Testis (tissue), 3 donors: ENCODE data around the gene SLC9A4. TPM values are rescaled to one million over a fixed set of nuclear protein-coding genes. Genes with fewer than 3 reads are reported as not detected.

Source experiments
- DNase-seq: peaks from one replicate; pipeline ENCODE4 v3.0.0-alpha.2; 2019
- H3K27ac ChIP-seq, 2 donors: fragments of 200-600 bp; sonication (generic); one replicate each; pipeline ENCODE4 v1.5.1; 2019
- H3K27me3 ChIP-seq: fragments of 200-600 bp; sonication (generic); one replicate; pipeline ENCODE4 v1.5.1; 2019
- H3K36me3 ChIP-seq: fragments of 200-600 bp; sonication (generic); one replicate; pipeline ENCODE4 v1.5.1; 2017; ENCODE audit warnings: low read depth; ENCODE audit errors: missing control alignments
- H3K4me1 ChIP-seq: fragments of 200-600 bp; sonication (generic); one replicate; pipeline ENCODE4 v1.5.1; 2019
- H3K4me3 ChIP-seq, 2 donors: fragments of 200-600 bp; sonication (generic); one replicate each; pipeline ENCODE4 v1.5.1; 2017 to 2019
- H3K9me3 ChIP-seq: fragments of 200-600 bp; sonication (generic); one replicate; pipeline ENCODE4 v1.5.1; 2017
- POLR2A ChIP-seq: fragments of 450-650 bp; IDR thresholded peaks from one replicate; pipeline ENCODE4 v1.6.1; 2017; ENCODE audit warnings: antibody characterized with exemption, mild to moderate bottlenecking, moderate library complexity
- whole genome bisulfite sequencing, 2 donors: methylation state at CpG; one replicate each; pipeline ENCODE4 v1.1.5; 2018; 5-methylcytosine and 5-hydroxymethylcytosine counted together
- intact Hi-C: fragments of 100-400 bp; cut with DNase I; formaldehyde crosslinking; loops from one replicate; pipeline ENCODE4 v1.15.1; 2023; ENCODE audit warnings: low total_unique reads
- polyA plus RNA-seq: library from polyadenylated mRNA; stranded (reverse); fragments of 350-450 nt; fragmentation: Illumina TruSeq; extraction: RNeasy Lipid Tissue Mini Kit (QIAGEN cat#74804); gene quantifications from one replicate; pipeline ENCODE4 v1.2.3, GENCODE V29; 2014; ENCODE audit warnings: low read depth, low replicate concordance; ENCODE audit not compliant: insufficient read depth
- total RNA-seq, 2 donors: library from RNA; depleted of rRNA; stranded (reverse); fragments of >200 nt; gene quantifications; one replicate each; pipeline ENCODE4 v1.2.3, GENCODE V29; 2016
- TF ChIP-seq, protein P1 (sequence below), 3 experiments: fragments of 450-650 bp in 2 of 3; fragments of 200-600 bp in 1 of 3; sonication (generic) in 1 of 3; IDR thresholded peaks; one replicate each; pipeline ENCODE4 v1.5.1; 2016 to 2019; ENCODE audit warnings: antibody characterized with exemption in 3 of 3, mild to moderate bottlenecking in 2 of 3, moderate library complexity in 1 of 3

The SLC9A4 gene
- total and polyA plus RNA-seq, 3 donors from 2014 or later = 0.31 to 0.81 (median 0.34) TPM

DNA sequence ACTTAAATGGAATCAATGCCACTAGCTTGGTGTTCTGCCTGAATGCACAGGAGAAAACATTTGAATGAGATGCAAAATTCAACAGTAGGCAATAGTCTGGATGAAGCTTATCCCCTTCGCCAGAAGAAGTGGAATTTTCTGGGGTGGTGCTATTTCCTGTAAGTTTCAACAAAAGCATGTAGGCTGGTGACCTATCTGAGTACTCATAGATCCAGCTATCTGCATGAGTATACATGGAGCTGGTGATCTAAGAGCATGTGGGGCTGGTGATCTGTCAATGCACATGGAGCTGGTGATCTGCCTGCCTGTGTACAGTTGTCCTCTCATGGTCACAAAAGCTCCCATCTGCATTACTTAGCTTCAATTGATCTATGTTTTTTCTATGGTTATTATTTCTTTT is 71.2 kb downstream of the SLC9A4 start:
- WGBS, 2 donors = 83 to 93% methylated on average over 1 of the region's 1 CpG
- H3K27me3 ChIP-seq = no peaks in the 10 kb centered on the region
- TF ChIP-seq, protein P1, sequence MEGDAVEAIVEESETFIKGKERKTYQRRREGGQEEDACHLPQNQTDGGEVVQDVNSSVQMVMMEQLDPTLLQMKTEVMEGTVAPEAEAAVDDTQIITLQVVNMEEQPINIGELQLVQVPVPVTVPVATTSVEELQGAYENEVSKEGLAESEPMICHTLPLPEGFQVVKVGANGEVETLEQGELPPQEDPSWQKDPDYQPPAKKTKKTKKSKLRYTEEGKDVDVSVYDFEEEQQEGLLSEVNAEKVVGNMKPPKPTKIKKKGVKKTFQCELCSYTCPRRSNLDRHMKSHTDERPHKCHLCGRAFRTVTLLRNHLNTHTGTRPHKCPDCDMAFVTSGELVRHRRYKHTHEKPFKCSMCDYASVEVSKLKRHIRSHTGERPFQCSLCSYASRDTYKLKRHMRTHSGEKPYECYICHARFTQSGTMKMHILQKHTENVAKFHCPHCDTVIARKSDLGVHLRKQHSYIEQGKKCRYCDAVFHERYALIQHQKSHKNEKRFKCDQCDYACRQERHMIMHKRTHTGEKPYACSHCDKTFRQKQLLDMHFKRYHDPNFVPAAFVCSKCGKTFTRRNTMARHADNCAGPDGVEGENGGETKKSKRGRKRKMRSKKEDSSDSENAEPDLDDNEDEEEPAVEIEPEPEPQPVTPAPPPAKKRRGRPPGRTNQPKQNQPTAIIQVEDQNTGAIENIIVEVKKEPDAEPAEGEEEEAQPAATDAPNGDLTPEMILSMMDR (IDR thresholded peaks at IDR 0.05) = no peak
- TF ChIP-seq POLR2A = no peak
- H3K9me3 ChIP-seq = no peaks in the 10 kb centered on the region
- DNase-seq = no peak
- no peak overlapping the region for H3K4me3 ChIP-seq
- intact Hi-C loops = no loop called here
- H3K36me3 ChIP-seq = no peaks in the 10 kb centered on the region
- no peaks in the 10 kb centered on the region for H3K4me1 ChIP-seq
- H3K27ac ChIP-seq = no peak overlapping the region

GRCh38 chr2:102547462-102547861 is 74.4 kb downstream of the SLC9A4 start:
- Histone ChIP-seq H3K27me3 (no peaks in the 10 kb centered on the region), H3K4me3 (no peak overlapping the region), H3K36me3 (no peaks in the 10 kb centered on the region), H3K9me3 (no peaks in the 10 kb centered on the region), H3K4me1 (no peaks in the 10 kb centered on the region), H3K27ac (no peak overlapping the region)
- no peak for DNase-seq
- TF ChIP-seq POLR2A = no peak
- TF ChIP-seq, protein P1 (IDR thresholded peaks at IDR 0.05) = no peak
- intact Hi-C loops = no loop called here
- 82 to 84% methylated on average over 2 of the region's 2 CpGs for WGBS, 2 donors

GRCh38 chr2:102549027-102549426 is 76.0 kb downstream of the SLC9A4 start:
- TF ChIP-seq POLR2A = no peak
- TF ChIP-seq, protein P1 (IDR thresholded peaks at IDR 0.05) = no peak

GRCh38 chr2:102550151-102550550 is 77.1 kb downstream of the SLC9A4 start:
- no peak for DNase-seq
- Histone ChIP-seq H3K4me1 (no peaks in the 10 kb centered on the region), H3K36me3 (no peaks in the 10 kb centered on the region), H3K27ac (no peak overlapping the region), H3K4me3 (no peak overlapping the region), H3K27me3 (no peaks in the 10 kb centered on the region), H3K9me3 (no peaks in the 10 kb centered on the region)
- TF ChIP-seq, protein P1 (IDR thresholded peaks at IDR 0.05) = no peak
- TF ChIP-seq POLR2A = no peak
- 97 to 100% methylated on average over 2 of the region's 2 CpGs for WGBS, 2 donors
- intact Hi-C loops = no loop called here

More at GRCh38 chr2:102549027-102549426, 76.0 kb downstream of the SLC9A4 start:
- intact Hi-C loops = no loop called here
- Histone ChIP-seq H3K27me3 (no peaks in the 10 kb centered on the region), H3K4me1 (no peaks in the 10 kb centered on the region), H3K4me3 (no peak overlapping the region), H3K36me3 (no peaks in the 10 kb centered on the region), H3K9me3 (no peaks in the 10 kb centered on the region), H3K27ac (no peak overlapping the region)
- WGBS, 2 donors = 0% methylated on average over 1 of the region's 1 CpG
- no peak for DNase-seq

DNA sequence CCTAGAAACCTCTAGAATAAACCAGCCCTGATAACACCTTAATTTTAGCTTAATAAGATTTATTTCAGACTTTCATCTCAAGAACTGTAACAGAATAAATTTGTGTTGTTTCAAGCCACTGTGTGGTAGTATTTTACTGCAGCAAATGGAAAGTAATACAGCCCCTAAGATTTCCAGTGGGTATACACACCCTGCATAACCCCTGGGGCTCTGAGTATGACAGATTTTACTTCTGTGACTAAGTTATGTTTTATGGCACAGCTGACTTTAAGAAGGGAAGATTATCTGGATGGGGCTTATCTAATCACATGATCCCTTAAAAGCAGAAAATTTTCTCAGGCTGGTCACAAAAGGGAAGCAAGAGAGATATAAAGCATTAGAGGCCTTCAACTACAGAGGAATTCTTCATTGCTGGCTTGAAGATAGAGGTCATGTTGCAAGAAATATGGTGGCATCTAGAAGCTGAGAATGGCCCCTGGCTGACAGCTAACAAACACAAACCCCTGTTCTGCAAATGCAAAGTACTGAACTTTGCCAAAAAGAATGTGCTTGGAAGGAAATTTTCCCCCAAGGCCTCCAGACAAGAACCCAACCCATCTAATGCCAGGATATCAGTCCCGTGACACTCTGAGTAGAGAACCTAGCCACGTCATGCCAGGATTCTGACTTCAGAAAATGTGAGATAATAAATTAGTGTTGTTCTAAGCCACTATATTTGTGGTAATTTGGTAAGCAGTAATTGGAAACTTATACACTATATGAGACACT is 78.5 kb downstream of the SLC9A4 start:
- DNase-seq = no peak
- H3K36me3 ChIP-seq = no peaks in the 10 kb centered on the region

More for the DNA sequence above, 78.5 kb downstream of the SLC9A4 start:
- WGBS, 2 donors = 81 to 83% methylated on average over 2 of the region's 2 CpGs
- Histone ChIP-seq H3K4me1 (no peaks in the 10 kb centered on the region), H3K27ac (no peak overlapping the region), H3K27me3 (no peaks in the 10 kb centered on the region), H3K4me3 (no peak overlapping the region), H3K9me3 (no peaks in the 10 kb centered on the region)
- TF ChIP-seq, protein P1 (IDR thresholded peaks at IDR 0.05) = no peak
- intact Hi-C loops = no loop called here
